Keratinocyte (primary cell): ENCODE results near the gene DDX51. TPM values are rescaled to one million over a fixed set of nuclear protein-coding genes. Genes with fewer than 3 reads are reported as not detected.

Experiments used
- DNase-seq: peaks from one replicate; pipeline ENCODE4 v3.0.0-alpha.2; 2011; ENCODE audit warnings: low read depth, missing footprints, low spot score
- FAIRE-seq: peaks from 2 replicates; lab custom pipeline; 2011; peaks lifted over from hg19 to GRCh38; lab: Jason Lieb, UNC
- H2AFZ ChIP-seq: 2 replicates; pipeline ENCODE4 v1.6.0; 2012; ENCODE audit warnings: low read length, control low read depth, inconsistent platforms; ENCODE audit not compliant: control insufficient read depth
- H3K27ac ChIP-seq: 2 replicates; pipeline ENCODE4 v1.5.1; 2011; ENCODE audit warnings: low read length; ENCODE audit not compliant: control insufficient read depth, insufficient read depth
- H3K27me3 ChIP-seq: 3 replicates; pipeline ENCODE4 v1.6.0; 2011; ENCODE audit warnings: low read length; ENCODE audit not compliant: control insufficient read depth, insufficient read depth; ENCODE audit errors: extremely low read depth
- H3K36me3 ChIP-seq, 2 experiments: 2 replicates in 1 of 2; 3 replicates in 1 of 2; pipeline ENCODE4 v1.5.1; 2011; ENCODE audit warnings: low read length in 2 of 2, mild to moderate bottlenecking in 1 of 2; ENCODE audit not compliant: control insufficient read depth in 2 of 2, insufficient read depth in 2 of 2; ENCODE audit errors: extremely low read depth in 1 of 2
- H3K4me1 ChIP-seq: 3 replicates; pipeline ENCODE4 v1.5.1; 2011; ENCODE audit warnings: low read length; ENCODE audit not compliant: control insufficient read depth, insufficient read depth; ENCODE audit errors: extremely low read depth
- H3K4me2 ChIP-seq: 3 replicates; pipeline ENCODE4 v1.6.0; 2011; ENCODE audit warnings: low read depth, low read length; ENCODE audit not compliant: control insufficient read depth, insufficient read depth; ENCODE audit errors: extremely low read depth
- H3K4me3 ChIP-seq, 3 experiments: fragments of 200-600 bp in 1 of 3; sonication (generic) in 1 of 3; 2 replicates in 2 of 3; 3 replicates in 1 of 3; pipeline ENCODE4 v1.5.1; 2011 to 2016; ENCODE audit warnings: low read length in 3 of 3, mild to moderate bottlenecking in 3 of 3, control low read depth in 2 of 3, inconsistent platforms in 1 of 3, low read depth in 1 of 3, mixed read lengths in 1 of 3, mixed run types in 1 of 3, moderate library complexity in 1 of 3; ENCODE audit not compliant: control insufficient read depth in 2 of 3, insufficient read depth in 2 of 3; ENCODE audit errors: extremely low read depth in 1 of 3
- H3K79me2 ChIP-seq: 2 replicates; pipeline ENCODE4 v1.6.0; 2012; ENCODE audit warnings: low read length; ENCODE audit not compliant: control insufficient read depth, insufficient read depth
- H3K9ac ChIP-seq: 3 replicates; pipeline ENCODE4 v1.6.0; 2011; ENCODE audit warnings: low read length; ENCODE audit not compliant: control insufficient read depth, insufficient read depth; ENCODE audit errors: extremely low read depth
- H3K9me1 ChIP-seq: 3 replicates; pipeline ENCODE4 v1.6.0; 2011; ENCODE audit warnings: low read length; ENCODE audit not compliant: control insufficient read depth, insufficient read depth; ENCODE audit errors: extremely low read depth
- H3K9me3 ChIP-seq: 2 replicates; pipeline ENCODE4 v1.5.1; 2012; ENCODE audit warnings: low read depth, low read length; ENCODE audit not compliant: control insufficient read depth
- H4K20me1 ChIP-seq: 3 replicates; pipeline ENCODE4 v1.6.0; 2011; ENCODE audit warnings: low read length; ENCODE audit not compliant: control insufficient read depth, insufficient read depth; ENCODE audit errors: extremely low read depth
- EZH2 ChIP-seq: IDR thresholded peaks from one replicate; pipeline ENCODE4 v1.6.1; 2012; ENCODE audit warnings: inconsistent platforms, mild to moderate bottlenecking, low read length, moderate library complexity
- dilution Hi-C: fragments of 300-500 bp; cut with MboI; formaldehyde crosslinking; loops from one replicate; pipeline ENCODE4 v1.7.0; 2020; ENCODE audit warnings: low sequenced_read_pairs; ENCODE audit not compliant: extremely low pct_ligation_motif_present
- polyA plus RNA-seq, 5 experiments: library from polyadenylated mRNA; depleted of rRNA in 3 of 5; stranded (reverse) in 3 of 5; stranded (forward) in 1 of 5; unstranded in 1 of 5; fragments of >200 nt; gene quantifications; 1 replicate in 1 of 5; 2 replicates in 3 of 5; 3 replicates in 1 of 5; pipeline versions ENCODE4 v1.2.1 to v1.2.3, GENCODE V29; 2011 to 2012; ENCODE audit warnings: missing spikeins in 2 of 5, low read depth in 1 of 5, low replicate concordance in 1 of 5
- TF ChIP-seq, protein P1 (sequence below), 3 experiments: IDR thresholded peaks in 1 of 3; conservative IDR thresholded peaks in 1 of 3; optimal IDR thresholded peaks in 1 of 3; 2 replicates in 2 of 3; 3 replicates in 1 of 3; pipeline versions ENCODE3 to v1.5.1; 2011; ENCODE audit warnings: low read length in 3 of 3, mild to moderate bottlenecking in 3 of 3, moderate library complexity in 2 of 3, control low read depth in 1 of 3, inconsistent platforms in 1 of 3; ENCODE audit not compliant: insufficient read depth in 2 of 3; ENCODE audit errors: extremely low read depth in 1 of 3

DDX51 gene
- polyA plus RNA-seq, 1 donor (not counting 4 experiments of a cell fraction or from before 2014, with no cell fraction given), result 7.4 TPM

DNA sequence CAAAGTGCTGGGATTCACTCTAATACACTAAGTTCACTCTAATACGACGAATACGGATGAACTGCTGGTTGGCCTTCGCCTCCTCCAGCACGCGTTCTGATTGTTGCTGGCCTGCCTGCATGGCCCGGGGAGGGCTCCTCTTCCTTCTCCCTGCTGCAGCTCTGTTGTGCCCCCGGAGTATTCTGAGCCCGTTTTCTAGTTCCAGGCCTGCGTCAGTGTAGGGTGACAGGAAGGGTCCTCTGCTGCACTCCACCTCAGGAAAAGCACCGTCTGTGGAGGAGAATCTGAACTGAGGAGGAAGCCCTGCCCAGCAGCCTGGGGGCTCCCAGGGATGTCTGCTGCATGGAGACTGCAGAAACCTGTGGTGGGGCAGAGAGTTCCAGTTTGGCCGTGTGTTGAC is 44.4 kb downstream of the DDX51 start:
- Histone ChIP-seq H3K9me3 (no peaks in the 10 kb centered on the region), H4K20me1 (no peaks in the 10 kb centered on the region), H3K27me3 (no peaks in the 10 kb centered on the region), H3K36me3 (peaks cover 0 to 2% of the 10 kb centered on the region in 2 experiments), H3K4me3 (no peak overlapping the region), H3K4me1 (no peaks in the 10 kb centered on the region), H3K4me2 (no peak overlapping the region), H2AFZ (no peak overlapping the region), H3K9ac (no peak overlapping the region), H3K79me2 (peaks cover 3% of the 10 kb centered on the region), H3K9me1 (no peaks in the 10 kb centered on the region), H3K27ac (no peak overlapping the region)
- DNase-seq, result no peak
- TF ChIP-seq, protein P1, sequence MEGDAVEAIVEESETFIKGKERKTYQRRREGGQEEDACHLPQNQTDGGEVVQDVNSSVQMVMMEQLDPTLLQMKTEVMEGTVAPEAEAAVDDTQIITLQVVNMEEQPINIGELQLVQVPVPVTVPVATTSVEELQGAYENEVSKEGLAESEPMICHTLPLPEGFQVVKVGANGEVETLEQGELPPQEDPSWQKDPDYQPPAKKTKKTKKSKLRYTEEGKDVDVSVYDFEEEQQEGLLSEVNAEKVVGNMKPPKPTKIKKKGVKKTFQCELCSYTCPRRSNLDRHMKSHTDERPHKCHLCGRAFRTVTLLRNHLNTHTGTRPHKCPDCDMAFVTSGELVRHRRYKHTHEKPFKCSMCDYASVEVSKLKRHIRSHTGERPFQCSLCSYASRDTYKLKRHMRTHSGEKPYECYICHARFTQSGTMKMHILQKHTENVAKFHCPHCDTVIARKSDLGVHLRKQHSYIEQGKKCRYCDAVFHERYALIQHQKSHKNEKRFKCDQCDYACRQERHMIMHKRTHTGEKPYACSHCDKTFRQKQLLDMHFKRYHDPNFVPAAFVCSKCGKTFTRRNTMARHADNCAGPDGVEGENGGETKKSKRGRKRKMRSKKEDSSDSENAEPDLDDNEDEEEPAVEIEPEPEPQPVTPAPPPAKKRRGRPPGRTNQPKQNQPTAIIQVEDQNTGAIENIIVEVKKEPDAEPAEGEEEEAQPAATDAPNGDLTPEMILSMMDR (optimal IDR thresholded peaks at IDR 0.05 in 1 of 3, IDR thresholded peaks at IDR 0.05 in 1 of 3, conservative IDR thresholded peaks at IDR 0.05 in 1 of 3; ENCODE audit: extremely low read depth in 1 of 3, insufficient read depth in 2 of 3, low read length in 3 of 3), result no peak
- TF ChIP-seq EZH2, result no peak
- dilution Hi-C loops, result no loop called here
- FAIRE-seq, result no peak

- Histone ChIP-seq H3K4me3 (no peak overlapping the region), H3K79me2 (peaks cover 3% of the 10 kb centered on the region), H3K27me3 (no peaks in the 10 kb centered on the region), H3K9me1 (no peaks in the 10 kb centered on the region), H4K20me1 (no peaks in the 10 kb centered on the region), H3K9ac (no peak overlapping the region), H2AFZ (no peak overlapping the region), H3K36me3 (peaks cover 0 to 2% of the 10 kb centered on the region in 2 experiments), H3K9me3 (no peaks in the 10 kb centered on the region), H3K4me2 (no peak overlapping the region), H3K27ac (no peak overlapping the region), H3K4me1 (no peaks in the 10 kb centered on the region)
- no peak for DNase-seq
- FAIRE-seq, result no peak
- dilution Hi-C loops, result no loop called here
- no peak for TF ChIP-seq EZH2
- TF ChIP-seq, protein P1 (optimal IDR thresholded peaks at IDR 0.05 in 1 of 3, IDR thresholded peaks at IDR 0.05 in 1 of 3, conservative IDR thresholded peaks at IDR 0.05 in 1 of 3; ENCODE audit: extremely low read depth in 1 of 3, insufficient read depth in 2 of 3, low read length in 3 of 3), result no peak
Observed at GRCh38 chr12:132095520-132096409, 48.4 kb downstream of the DDX51 start.
